ENCODE data around the gene ERC2.

The ERC2 gene

DNA sequence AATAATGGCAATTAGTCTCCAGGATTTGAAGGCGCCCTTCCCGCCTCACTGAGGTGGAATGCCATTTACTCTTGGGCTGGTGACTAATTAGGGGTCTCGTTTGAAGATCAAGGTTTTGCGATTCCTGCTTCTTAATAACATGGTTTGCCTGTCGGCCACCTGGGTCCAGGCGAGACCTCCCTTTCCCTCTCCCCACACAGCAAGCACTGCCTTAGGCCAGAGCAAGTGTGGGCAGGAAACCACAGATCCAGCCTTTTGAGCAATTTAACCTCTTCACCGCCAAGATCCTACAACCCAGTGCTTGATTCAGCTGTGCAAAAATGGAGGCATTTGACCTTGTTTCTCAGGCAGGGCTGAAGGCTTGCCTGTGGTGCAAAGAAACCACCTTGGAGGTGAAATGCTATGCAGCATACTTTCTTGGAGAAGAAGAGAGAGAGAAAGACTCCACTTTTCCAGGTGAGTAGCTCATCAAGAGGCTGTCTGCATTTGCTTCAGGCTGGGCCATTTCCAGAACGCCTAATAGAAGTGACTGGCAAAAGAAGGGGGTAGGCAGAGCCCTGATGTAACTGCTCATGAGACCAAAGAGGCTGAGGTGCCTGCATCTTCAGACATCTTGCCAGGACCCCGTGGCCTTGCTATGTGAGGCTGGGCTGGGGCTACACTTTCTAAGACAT, 947.1 kb downstream of the ERC2 start:
- no peak for DNase-seq (ENCODE audit: low read depth)
- H3K4me3 ChIP-seq (ENCODE audit: low read depth, low read length), result no peak overlapping the region
- TF ChIP-seq MYC (IDR thresholded peaks at IDR 0.05; ENCODE audit: low read depth, low read length) (no peak), POLR2A (IDR thresholded peaks at IDR 0.05; ENCODE audit: extremely low read depth, insufficient read length) (no peak), MAX (IDR thresholded peaks at IDR 0.05; ENCODE audit: low read depth, low read length) (no peak), CTCF (IDR thresholded peaks at IDR 0.05; ENCODE audit: low read depth, low read length) (no peak)

- no peak overlapping the region for H3K4me3 ChIP-seq (ENCODE audit: low read depth, low read length)
- no peak for DNase-seq (ENCODE audit: low read depth)
- TF ChIP-seq MAX (IDR thresholded peaks at IDR 0.05; ENCODE audit: low read depth, low read length), result no peak
- TF ChIP-seq POLR2A (IDR thresholded peaks at IDR 0.05; ENCODE audit: extremely low read depth, insufficient read length), result no peak
- no peak for TF ChIP-seq CTCF (IDR thresholded peaks at IDR 0.05; ENCODE audit: low read depth, low read length)
- no peak for TF ChIP-seq MYC (IDR thresholded peaks at IDR 0.05; ENCODE audit: low read depth, low read length)
Measured at GRCh38 chr3:55519019-55519418, 949.2 kb downstream of the ERC2 start.

DNA sequence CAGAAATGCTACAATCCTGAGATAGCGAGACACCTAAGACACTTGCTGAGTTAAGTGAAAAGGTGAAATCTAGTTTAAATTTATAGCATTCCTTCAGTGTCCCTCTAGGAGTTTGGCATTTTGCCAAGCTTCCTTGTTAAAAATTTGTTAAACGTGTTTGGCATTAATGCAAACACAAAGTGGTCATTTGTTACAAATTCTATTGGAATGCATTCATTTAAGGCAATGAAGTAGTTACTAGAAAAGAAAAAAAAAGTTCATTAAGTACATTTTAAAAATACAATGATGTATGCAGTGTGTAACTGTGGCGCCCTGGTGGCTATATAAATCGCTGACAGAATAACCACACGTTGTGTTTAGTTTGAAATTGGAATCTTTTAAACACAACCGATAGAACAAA, 949.8 kb downstream of the ERC2 start:
- H3K4me3 ChIP-seq (ENCODE audit: low read depth, low read length), result no peak overlapping the region
- DNase-seq (ENCODE audit: low read depth), result no peak
- no peak for TF ChIP-seq MAX (IDR thresholded peaks at IDR 0.05; ENCODE audit: low read depth, low read length)
- no peak for TF ChIP-seq POLR2A (IDR thresholded peaks at IDR 0.05; ENCODE audit: extremely low read depth, insufficient read length)
- no peak for TF ChIP-seq MYC (IDR thresholded peaks at IDR 0.05; ENCODE audit: low read depth, low read length)
- no peak for TF ChIP-seq CTCF (IDR thresholded peaks at IDR 0.05; ENCODE audit: low read depth, low read length)

GRCh38 chr3:55516392-55517030, 951.8 kb downstream of the ERC2 start:
- no peak for TF ChIP-seq MYC (IDR thresholded peaks at IDR 0.05; ENCODE audit: low read depth, low read length)
- no peak for TF ChIP-seq MAX (IDR thresholded peaks at IDR 0.05; ENCODE audit: low read depth, low read length)
- no peak for TF ChIP-seq CTCF (IDR thresholded peaks at IDR 0.05; ENCODE audit: low read depth, low read length)
- no peak for TF ChIP-seq POLR2A (IDR thresholded peaks at IDR 0.05; ENCODE audit: extremely low read depth, insufficient read length)
- H3K4me3 ChIP-seq (ENCODE audit: low read depth, low read length), result no peak overlapping the region
- DNase-seq (ENCODE audit: low read depth), result no peak

GRCh38 chr3:55515550-55516246, 952.6 kb downstream of the ERC2 start:
- DNase-seq (ENCODE audit: low read depth), result no peak
- no peak for TF ChIP-seq POLR2A (IDR thresholded peaks at IDR 0.05; ENCODE audit: extremely low read depth, insufficient read length)
- TF ChIP-seq CTCF (IDR thresholded peaks at IDR 0.05; ENCODE audit: low read depth, low read length), result no peak
- no peak for TF ChIP-seq MYC (IDR thresholded peaks at IDR 0.05; ENCODE audit: low read depth, low read length)
- no peak for TF ChIP-seq MAX (IDR thresholded peaks at IDR 0.05; ENCODE audit: low read depth, low read length)
- no peak overlapping the region for H3K4me3 ChIP-seq (ENCODE audit: low read depth, low read length)

Data from NB4 (cell line).